HepG2 (cell line): Measurements from ENCODE around the gene ZFYVE26. TPM values are rescaled to one million over a fixed set of nuclear protein-coding genes. Genes with fewer than 3 reads are reported as not detected.

Experiments used
- CBX2 ChIP-seq, 2 experiments: fragments of 200-600 bp in 1 of 2; sonication (generic); formaldehyde crosslinking in 1 of 2; IDR thresholded peaks; 2 replicates each; pipeline versions ENCODE4 v1.7.0 to v1.8.1; 2018 to 2022; ENCODE audit warnings: low read depth in 2 of 2, low read length in 1 of 2, mild to moderate bottlenecking in 1 of 2, missing genetic modification reagents in 1 of 2
- DMAP1 ChIP-seq: IDR thresholded peaks from 2 replicates; pipeline ENCODE4 v1.6.1; 2016
- HNRNPK ChIP-seq: fragments of 200-400 bp; formaldehyde crosslinking; IDR thresholded peaks from 2 replicates; pipeline ENCODE4 v1.6.1; 2018; ENCODE audit warnings: low read length, low read depth, moderate library complexity, mild to moderate bottlenecking; ENCODE audit not compliant: poor library complexity, severe bottlenecking
- MAZ ChIP-seq, 2 experiments: sonication (generic) in 1 of 2; formaldehyde crosslinking in 1 of 2; IDR thresholded peaks; 2 replicates each; pipeline versions ENCODE4 v1.5.0 to v1.6.1; 2012 to 2020; ENCODE audit warnings: low read depth in 2 of 2, mild to moderate bottlenecking in 2 of 2, borderline replicate concordance in 1 of 2, improper control_type of control experiment in 1 of 2, low read length in 1 of 2, missing genetic modification reagents in 1 of 2, moderate library complexity in 1 of 2
- MYNN ChIP-seq: sonication (generic); formaldehyde crosslinking; IDR thresholded peaks from 2 replicates; pipeline ENCODE4 v1.4.0; 2020; ENCODE audit warnings: mild to moderate bottlenecking, low read depth, missing genetic modification reagents
- NCOA2 ChIP-seq: sonication (generic); formaldehyde crosslinking; IDR thresholded peaks from 2 replicates; pipeline ENCODE4 v1.8.0; 2022; ENCODE audit warnings: inconsistent platforms
- NFE2L1 ChIP-seq: sonication (generic); formaldehyde crosslinking; IDR thresholded peaks from 2 replicates; pipeline ENCODE4 v1.4.0; 2020; ENCODE audit warnings: missing genetic modification reagents, mild to moderate bottlenecking, borderline replicate concordance
- NONO ChIP-seq, 2 experiments: fragments of 450-650 bp in 1 of 2; sonication (generic) in 1 of 2; formaldehyde crosslinking in 1 of 2; IDR thresholded peaks in 1 of 2; conservative IDR thresholded peaks in 1 of 2; 2 replicates each; pipeline versions ENCODE4 v1.6.1 to v1.8.0; 2017 to 2022; ENCODE audit warnings: mild to moderate bottlenecking in 1 of 2, missing genetic modification reagents in 1 of 2, moderate library complexity in 1 of 2
- NR1H2 ChIP-seq: sonication (generic); formaldehyde crosslinking; IDR thresholded peaks from 2 replicates; pipeline ENCODE4 v1.8.1; 2022; ENCODE audit warnings: low read depth, missing genetic modification reagents, borderline replicate concordance
- TMF1 ChIP-seq: sonication (generic); formaldehyde crosslinking; IDR thresholded peaks from 2 replicates; pipeline ENCODE4 v1.8.1; 2022; ENCODE audit warnings: low read depth, missing genetic modification reagents
- ZBTB42 ChIP-seq: sonication (generic); formaldehyde crosslinking; IDR thresholded peaks from 2 replicates; pipeline ENCODE4 v1.5.0; 2020; ENCODE audit warnings: mild to moderate bottlenecking, missing genetic modification reagents
- ZNF225 ChIP-seq: sonication (generic); formaldehyde crosslinking; IDR thresholded peaks from 2 replicates; pipeline ENCODE4 v1.4.0; 2020; ENCODE audit warnings: mild to moderate bottlenecking, missing genetic modification reagents
- ZNF235 ChIP-seq: sonication (generic); formaldehyde crosslinking; IDR thresholded peaks from 2 replicates; pipeline ENCODE4 v1.8.1; 2023; ENCODE audit warnings: mild to moderate bottlenecking, missing genetic modification reagents, borderline replicate concordance
- ZNF251 ChIP-seq: sonication (generic); formaldehyde crosslinking; IDR thresholded peaks from 2 replicates; pipeline ENCODE4 v1.9.0; 2021; ENCODE audit warnings: mild to moderate bottlenecking, missing genetic modification reagents
- ZNF549 ChIP-seq: sonication (generic); formaldehyde crosslinking; IDR thresholded peaks from 2 replicates; pipeline ENCODE4 v1.5.0; 2020; ENCODE audit warnings: missing genetic modification reagents
- ZNF598 ChIP-seq: sonication (generic); formaldehyde crosslinking; IDR thresholded peaks from 2 replicates; pipeline ENCODE4 v1.5.1; 2020; ENCODE audit warnings: mild to moderate bottlenecking, missing genetic modification reagents, borderline replicate concordance
- ZNF644 ChIP-seq: IDR thresholded peaks from 2 replicates; pipeline ENCODE4 v1.6.1; 2016; ENCODE audit warnings: low read depth
- polyA plus RNA-seq, 8 experiments: library from polyadenylated mRNA; depleted of rRNA in 3 of 8; stranded (reverse) in 7 of 8; unstranded in 1 of 8; fragments of >200 nt; fragmentation: Illumina TruSeq in 4 of 8; extraction: Trizol in 4 of 8; gene quantifications; 2 replicates each; pipeline versions ENCODE4 v1.2.1 to v1.2.3, GENCODE V29; 2011 to 2016; ENCODE audit warnings: low read depth in 4 of 8, missing spikeins in 1 of 8, mixed read lengths in 1 of 8; ENCODE audit not compliant: insufficient read depth in 1 of 8
- total RNA-seq, 5 experiments: library from RNA; depleted of rRNA; stranded (reverse); fragments of >200 nt; fragmentation: Illumina TruSeq; extraction: Trizol; gene quantifications; 2 replicates each; pipeline ENCODE4 v1.2.3, GENCODE V29; 2016; ENCODE audit warnings: low read depth in 1 of 5
- TF ChIP-seq, protein P1 (sequence below): sonication (generic); formaldehyde crosslinking; IDR thresholded peaks from 2 replicates; pipeline ENCODE4 v1.5.1; 2020; ENCODE audit warnings: missing genetic modification reagents, mild to moderate bottlenecking, borderline replicate concordance
- TF ChIP-seq, protein P2 (sequence below): IDR thresholded peaks from 2 replicates; pipeline ENCODE4 v1.6.1; 2016
- TF ChIP-seq, protein P3 (sequence below): sonication (generic); formaldehyde crosslinking; IDR thresholded peaks from 2 replicates; pipeline ENCODE4 v1.4.0; 2020; ENCODE audit warnings: missing genetic modification reagents
- TF ChIP-seq, protein P4 (sequence below): IDR thresholded peaks from 2 replicates; pipeline ENCODE4 v1.6.1; 2018; ENCODE audit warnings: missing genetic modification reagents
- TF ChIP-seq, protein P5 (sequence below): sonication (generic); formaldehyde crosslinking; IDR thresholded peaks from 2 replicates; pipeline ENCODE4 v1.5.0; 2020; ENCODE audit warnings: missing genetic modification reagents

ZFYVE26 gene
- total and polyA plus RNA-seq, 2 of the 13 experiments (the other 11 are each of a cell fraction or from before 2014, with no cell fraction given), result 13.6 to 16.4 TPM

DNA sequence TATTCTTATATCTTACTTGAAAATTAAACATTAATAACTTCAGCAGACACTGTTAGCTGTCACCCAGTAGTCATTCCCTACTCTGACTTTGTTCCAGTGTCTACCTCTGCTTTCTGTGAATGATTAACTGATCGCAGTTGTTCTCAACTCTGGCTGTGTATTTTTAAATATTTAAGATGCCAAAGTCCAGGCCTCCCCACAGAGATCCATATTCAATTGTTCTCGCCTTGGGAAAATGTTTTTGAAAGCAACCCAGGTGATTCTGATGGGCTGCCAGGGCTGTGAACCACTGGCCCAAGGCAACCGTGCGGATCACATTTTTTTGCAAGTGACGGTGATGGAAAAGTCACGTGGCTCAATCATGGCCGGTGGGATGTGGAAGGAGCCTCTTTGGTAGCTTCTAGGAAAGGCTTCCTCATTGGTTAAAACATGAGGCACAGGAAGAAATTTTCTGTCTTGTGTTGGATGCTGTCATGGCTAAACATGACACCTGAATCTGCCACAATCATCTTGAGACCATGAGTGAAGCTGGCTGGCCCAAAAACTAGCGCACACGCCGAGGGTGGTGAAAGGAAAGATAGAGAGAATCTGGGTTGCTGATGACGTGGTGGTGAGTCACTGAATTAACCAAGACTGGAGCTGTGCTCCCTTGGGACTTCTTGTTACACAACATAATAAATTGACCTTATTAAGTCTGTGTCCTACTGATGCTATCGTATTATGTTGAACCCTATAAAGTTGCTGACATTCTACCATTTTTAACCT is 77.5 kb downstream of the ZFYVE26 start (continued):
- TF ChIP-seq ZBTB42 (CRISPR knock-in tag), result no peak
- no peak for TF ChIP-seq CBX2 (IDR thresholded peaks at IDR 0.05; ENCODE audit: low read depth, low read length)
- TF ChIP-seq CBX2 (CRISPR knock-in tag; IDR thresholded peaks at IDR 0.05; ENCODE audit: low read depth), result no peak
- TF ChIP-seq NR1H2, result no peak
- TF ChIP-seq, protein P1, sequence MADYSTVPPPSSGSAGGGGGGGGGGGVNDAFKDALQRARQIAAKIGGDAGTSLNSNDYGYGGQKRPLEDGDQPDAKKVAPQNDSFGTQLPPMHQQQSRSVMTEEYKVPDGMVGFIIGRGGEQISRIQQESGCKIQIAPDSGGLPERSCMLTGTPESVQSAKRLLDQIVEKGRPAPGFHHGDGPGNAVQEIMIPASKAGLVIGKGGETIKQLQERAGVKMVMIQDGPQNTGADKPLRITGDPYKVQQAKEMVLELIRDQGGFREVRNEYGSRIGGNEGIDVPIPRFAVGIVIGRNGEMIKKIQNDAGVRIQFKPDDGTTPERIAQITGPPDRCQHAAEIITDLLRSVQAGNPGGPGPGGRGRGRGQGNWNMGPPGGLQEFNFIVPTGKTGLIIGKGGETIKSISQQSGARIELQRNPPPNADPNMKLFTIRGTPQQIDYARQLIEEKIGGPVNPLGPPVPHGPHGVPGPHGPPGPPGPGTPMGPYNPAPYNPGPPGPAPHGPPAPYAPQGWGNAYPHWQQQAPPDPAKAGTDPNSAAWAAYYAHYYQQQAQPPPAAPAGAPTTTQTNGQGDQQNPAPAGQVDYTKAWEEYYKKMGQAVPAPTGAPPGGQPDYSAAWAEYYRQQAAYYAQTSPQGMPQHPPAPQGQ (CRISPR knock-in tag), result no peak
- TF ChIP-seq NONO (IDR thresholded peaks at IDR 0.05), result no peak
- TF ChIP-seq NONO (CRISPR knock-in tag; conservative IDR thresholded peaks at IDR 0.05), result no peak; the same call in 1 of the 2 replicates
- TF ChIP-seq NFE2L1 (CRISPR knock-in tag), result no peak
- TF ChIP-seq HNRNPK, result no peak
- TF ChIP-seq ZNF549, result no peak
- TF ChIP-seq ZNF225 (CRISPR knock-in tag), result no peak
- TF ChIP-seq, protein P2, sequence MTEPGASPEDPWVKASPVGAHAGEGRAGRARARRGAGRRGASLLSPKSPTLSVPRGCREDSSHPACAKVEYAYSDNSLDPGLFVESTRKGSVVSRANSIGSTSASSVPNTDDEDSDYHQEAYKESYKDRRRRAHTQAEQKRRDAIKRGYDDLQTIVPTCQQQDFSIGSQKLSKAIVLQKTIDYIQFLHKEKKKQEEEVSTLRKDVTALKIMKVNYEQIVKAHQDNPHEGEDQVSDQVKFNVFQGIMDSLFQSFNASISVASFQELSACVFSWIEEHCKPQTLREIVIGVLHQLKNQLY (CRISPR knock-in tag), result peak; percentile 81
- peak; percentile 99 for TF ChIP-seq ZNF644 (CRISPR knock-in tag)
- no peak for TF ChIP-seq TMF1
- TF ChIP-seq, protein P3, sequence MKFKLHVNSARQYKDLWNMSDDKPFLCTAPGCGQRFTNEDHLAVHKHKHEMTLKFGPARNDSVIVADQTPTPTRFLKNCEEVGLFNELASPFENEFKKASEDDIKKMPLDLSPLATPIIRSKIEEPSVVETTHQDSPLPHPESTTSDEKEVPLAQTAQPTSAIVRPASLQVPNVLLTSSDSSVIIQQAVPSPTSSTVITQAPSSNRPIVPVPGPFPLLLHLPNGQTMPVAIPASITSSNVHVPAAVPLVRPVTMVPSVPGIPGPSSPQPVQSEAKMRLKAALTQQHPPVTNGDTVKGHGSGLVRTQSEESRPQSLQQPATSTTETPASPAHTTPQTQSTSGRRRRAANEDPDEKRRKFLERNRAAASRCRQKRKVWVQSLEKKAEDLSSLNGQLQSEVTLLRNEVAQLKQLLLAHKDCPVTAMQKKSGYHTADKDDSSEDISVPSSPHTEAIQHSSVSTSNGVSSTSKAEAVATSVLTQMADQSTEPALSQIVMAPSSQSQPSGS (CRISPR knock-in tag), result no peak
- no peak for TF ChIP-seq ZNF598 (CRISPR knock-in tag)
- peak; percentile 73; the same call in 1 of the 2 replicates for TF ChIP-seq DMAP1 (CRISPR knock-in tag)
- TF ChIP-seq NCOA2 (CRISPR knock-in tag), result 0 out of 2 replicates have a peak, but pooled peaks have one; percentile 17
- no peak for TF ChIP-seq ZNF235 (CRISPR knock-in tag)
- TF ChIP-seq, protein P4, sequence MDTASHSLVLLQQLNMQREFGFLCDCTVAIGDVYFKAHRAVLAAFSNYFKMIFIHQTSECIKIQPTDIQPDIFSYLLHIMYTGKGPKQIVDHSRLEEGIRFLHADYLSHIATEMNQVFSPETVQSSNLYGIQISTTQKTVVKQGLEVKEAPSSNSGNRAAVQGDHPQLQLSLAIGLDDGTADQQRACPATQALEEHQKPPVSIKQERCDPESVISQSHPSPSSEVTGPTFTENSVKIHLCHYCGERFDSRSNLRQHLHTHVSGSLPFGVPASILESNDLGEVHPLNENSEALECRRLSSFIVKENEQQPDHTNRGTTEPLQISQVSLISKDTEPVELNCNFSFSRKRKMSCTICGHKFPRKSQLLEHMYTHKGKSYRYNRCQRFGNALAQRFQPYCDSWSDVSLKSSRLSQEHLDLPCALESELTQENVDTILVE (CRISPR knock-in tag), result peak; percentile 42
- no peak for TF ChIP-seq MAZ (IDR thresholded peaks at IDR 0.05; ENCODE audit: borderline replicate concordance, low read depth, low read length)
- TF ChIP-seq MAZ (CRISPR knock-in tag; IDR thresholded peaks at IDR 0.05; ENCODE audit: low read depth), result no peak
- TF ChIP-seq, protein P5, sequence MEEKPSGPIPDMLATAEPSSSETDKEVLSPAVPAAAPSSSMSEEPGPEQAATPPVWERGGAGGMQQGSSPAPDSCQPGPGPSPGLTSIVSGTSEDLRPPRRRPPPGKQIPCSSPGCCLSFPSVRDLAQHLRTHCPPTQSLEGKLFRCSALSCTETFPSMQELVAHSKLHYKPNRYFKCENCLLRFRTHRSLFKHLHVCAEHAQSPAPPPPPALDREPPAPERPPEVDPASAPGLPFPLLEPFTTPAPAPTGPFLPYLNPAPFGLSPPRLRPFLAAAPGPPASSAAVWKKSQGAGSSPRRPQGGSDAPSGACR (CRISPR knock-in tag), result no peak
- no peak for TF ChIP-seq MYNN (CRISPR knock-in tag)
- no peak for TF ChIP-seq ZNF251 (CRISPR knock-in tag)
